HEK293T (cell line): ENCODE measurements around the gene P2RY2.

Experiments
- ARNT ChIP-seq: fragments of 450-650 bp; IDR thresholded peaks from 2 replicates; pipeline ENCODE4 v1.6.1; 2017; ENCODE audit warnings: mild to moderate bottlenecking
- BHLHE40 ChIP-seq: fragments of 450-650 bp; IDR thresholded peaks from 2 replicates; pipeline ENCODE4 v1.6.1; 2016; ENCODE audit warnings: mild to moderate bottlenecking, moderate library complexity, borderline replicate concordance
- ELF4 ChIP-seq: fragments of 450-650 bp; IDR thresholded peaks from 2 replicates; pipeline ENCODE4 v1.6.1; 2017; ENCODE audit warnings: antibody characterized with exemption
- FOXA1 ChIP-seq: fragments of 450-650 bp; IDR thresholded peaks from 2 replicates; pipeline ENCODE4 v1.6.1; 2016; ENCODE audit warnings: mild to moderate bottlenecking
- FOXK2 ChIP-seq: fragments of 450-650 bp; IDR thresholded peaks from 2 replicates; pipeline ENCODE4 v1.6.1; 2016; ENCODE audit warnings: mild to moderate bottlenecking
- FOXM1 ChIP-seq: fragments of 450-650 bp; IDR thresholded peaks from 2 replicates; pipeline ENCODE4 v1.6.1; 2017; ENCODE audit warnings: mild to moderate bottlenecking, borderline replicate concordance
- L3MBTL2 ChIP-seq: fragments of 450-650 bp; conservative IDR thresholded peaks from 2 replicates; pipeline ENCODE4 v1.6.1; 2016; ENCODE audit warnings: mild to moderate bottlenecking
- NFRKB ChIP-seq: fragments of 450-650 bp; IDR thresholded peaks from 2 replicates; pipeline ENCODE4 v1.6.1; 2016; ENCODE audit warnings: mild to moderate bottlenecking, moderate library complexity
- PKNOX1 ChIP-seq: fragments of 450-650 bp; IDR thresholded peaks from 2 replicates; pipeline ENCODE4 v1.6.1; 2016
- SP1 ChIP-seq: fragments of 450-650 bp; IDR thresholded peaks from 2 replicates; pipeline ENCODE4 v1.6.1; 2017
- SUZ12 ChIP-seq: fragments of 450-650 bp; IDR thresholded peaks from 2 replicates; pipeline ENCODE4 v1.6.1; 2016; ENCODE audit warnings: mild to moderate bottlenecking
- ZNF384 ChIP-seq: fragments of 450-650 bp; IDR thresholded peaks from 2 replicates; pipeline ENCODE4 v1.6.1; 2016

GRCh38 chr11:73245461-73245860 is 27.4 kb downstream of the P2RY2 start:
- no peak for TF ChIP-seq FOXA1
- no peak for TF ChIP-seq SP1
- TF ChIP-seq ELF4, result no peak
- no peak for TF ChIP-seq NFRKB
- TF ChIP-seq FOXK2, result no peak
- no peak for TF ChIP-seq FOXM1
- no peak for TF ChIP-seq ARNT
- no peak for TF ChIP-seq SUZ12
- TF ChIP-seq ZNF384, result no peak
- no peak for TF ChIP-seq PKNOX1
- no peak for TF ChIP-seq BHLHE40
- TF ChIP-seq L3MBTL2, result no peak
